K562 (cell line): ENCODE results near the gene LRTM1. TPM values are rescaled to one million over a fixed set of nuclear protein-coding genes. Genes with fewer than 3 reads are reported as not detected.

Experiments
- HMGN3 ChIP-seq: IDR thresholded peaks from 2 replicates; pipeline ENCODE4 v1.6.1; 2011; ENCODE audit warnings: borderline replicate concordance, low read depth, mild to moderate bottlenecking, mixed read lengths, low read length; ENCODE audit not compliant: insufficient read length; ENCODE audit errors: extremely low read depth
- HNRNPLL ChIP-seq: fragments of 200-400 bp; formaldehyde crosslinking; IDR thresholded peaks from 2 replicates; pipeline ENCODE4 v1.6.1; 2017; ENCODE audit warnings: low read length, low read depth, mild to moderate bottlenecking; ENCODE audit not compliant: poor library complexity, severe bottlenecking
- MAFK ChIP-seq: IDR thresholded peaks from 2 replicates; pipeline ENCODE4 v1.6.1; 2011; ENCODE audit warnings: low read length, improper control_type of control experiment
- MTA2 ChIP-seq: fragments of 450-650 bp; IDR thresholded peaks from 2 replicates; pipeline ENCODE4 v1.6.1; 2016; ENCODE audit warnings: low read depth
- NKRF ChIP-seq: fragments of 450-650 bp; IDR thresholded peaks from 2 replicates; pipeline ENCODE4 v1.6.1; 2016; ENCODE audit warnings: borderline replicate concordance
- NR2F6 ChIP-seq: fragments of 450-650 bp; formaldehyde crosslinking; IDR thresholded peaks from 2 replicates; pipeline ENCODE4 v1.4.0; 2020; ENCODE audit warnings: mild to moderate bottlenecking
- STAT5B ChIP-seq: fragments of 250-450 bp; sonication (Bioruptor Pico); IDR thresholded peaks from 2 replicates; pipeline ENCODE4 v1.8.0; 2021; ENCODE audit warnings: mild to moderate bottlenecking, inconsistent platforms
- TFAM ChIP-seq: fragments of 250-450 bp; sonication (Bioruptor Pico); conservative IDR thresholded peaks from 2 replicates; pipeline ENCODE4 v1.5.0; 2021; ENCODE audit warnings: mild to moderate bottlenecking, moderate library complexity
- ZBTB11 ChIP-seq, 3 experiments: fragments of 200-800 bp in 1 of 3; fragments of 250-450 bp in 1 of 3; fragments of 450-650 bp in 1 of 3; sonication (Bioruptor Pico) in 1 of 3; sonication (Bioruptor generic) in 1 of 3; formaldehyde crosslinking in 1 of 3; IDR thresholded peaks; 2 replicates each; pipeline versions ENCODE4 v1.6.1 to v1.8.0; 2016 to 2022; ENCODE audit warnings: mild to moderate bottlenecking in 2 of 3, missing genetic modification characterization in 2 of 3, missing compliant biosample characterization in 1 of 3, moderate library complexity in 1 of 3
- ZNF584 ChIP-seq: fragments of 200-800 bp; sonication (Bioruptor generic); IDR thresholded peaks from 2 replicates; pipeline ENCODE4 v1.6.1; 2016; ENCODE audit warnings: low read depth, mild to moderate bottlenecking, missing genetic modification characterization, missing compliant biosample characterization
- polyA plus RNA-seq, 8 experiments: library from polyadenylated mRNA; depleted of rRNA in 4 of 8; stranded (reverse) in 5 of 8; unstranded in 3 of 8; fragments of >200 nt; fragmentation: Nextera tagmentation in 2 of 8; fragmentation: Illumina TruSeq in 1 of 8; extraction: Ambion mirVana in 2 of 8; extraction: Trizol in 1 of 8; gene quantifications; 2 replicates each; pipeline versions ENCODE4 v1.2.1 to v1.2.3, GENCODE V29; 2011 to 2014; ENCODE audit warnings: inconsistent platforms in 1 of 8, missing spikeins in 1 of 8
- total RNA-seq, 7 experiments: library from RNA; depleted of rRNA in 6 of 7; stranded (reverse); fragments of >200 nt in 6 of 7; fragmentation: Illumina TruSeq in 2 of 7; extraction: Trizol in 2 of 7; gene quantifications; 2 replicates each; pipeline versions ENCODE4 v1.2.1 to v1.2.3, GENCODE V29; 2011 to 2021; ENCODE audit warnings: low replicate concordance in 1 of 7

Gene LRTM1
- total and polyA plus RNA-seq, 9 of the 15 experiments (the other 6 are each of a cell fraction or from before 2014, with no cell fraction given): not detected

- TF ChIP-seq NKRF: no peak
- TF ChIP-seq NR2F6 (CRISPR knock-in tag): no peak
- no peak for TF ChIP-seq MTA2
- no peak for TF ChIP-seq TFAM (CRISPR knock-in tag)
- TF ChIP-seq ZNF584 (CRISPR knock-in tag): no peak
- no peak for TF ChIP-seq MAFK
- TF ChIP-seq STAT5B (CRISPR knock-in tag): no peak
- no peak for TF ChIP-seq ZBTB11 (CRISPR knock-in tag; IDR thresholded peaks at IDR 0.05)
- no peak for TF ChIP-seq HNRNPLL
- no peak for TF ChIP-seq HMGN3
These were observed 37.9 kb upstream of the LRTM1 start (continued) for GRCh38 chr3:54965746-54966145.
